HG02981 (cell line): ENCODE results near the gene FBRSL1.

ENCODE experiments used
- ATAC-seq: cut with Tn5 transposase; IDR thresholded peaks from one replicate; pipeline ENCODE4 v1.9.1; 2021; ENCODE audit warnings: mild to moderate bottlenecking, moderate library complexity; ENCODE audit not compliant: unreplicated experiment

Gene FBRSL1

GRCh38 chr12:132508860-132509732 lies 19.1 kb downstream of the FBRSL1 start:
- ATAC-seq = no peak

GRCh38 chr12:132510111-132510724 lies 20.3 kb downstream of the FBRSL1 start:
- no peak for ATAC-seq

- ATAC-seq = no peak
Observed at GRCh38 chr12:132510746-132511477, 21.0 kb downstream of the FBRSL1 start.

GRCh38 chr12:132511516-132512196 lies 21.7 kb downstream of the FBRSL1 start:
- no peak for ATAC-seq

GRCh38 chr12:132512197-132513069 lies 22.5 kb downstream of the FBRSL1 start:
- ATAC-seq = no peak

GRCh38 chr12:132513070-132513398 lies 23.1 kb downstream of the FBRSL1 start:
- ATAC-seq = no peak

GRCh38 chr12:132513458-132514135 lies 23.6 kb downstream of the FBRSL1 start:
- ATAC-seq = no peak

GRCh38 chr12:132514216-132514820 lies 24.4 kb downstream of the FBRSL1 start:
- no peak for ATAC-seq

GRCh38 chr12:132514838-132515237 lies 24.9 kb downstream of the FBRSL1 start:
- no peak for ATAC-seq

- no peak for ATAC-seq
Observed at GRCh38 chr12:132516095-132517012, 26.4 kb downstream of the FBRSL1 start.

GRCh38 chr12:132517013-132517739 lies 27.2 kb downstream of the FBRSL1 start:
- no peak for ATAC-seq

GRCh38 chr12:132517740-132518100 lies 27.8 kb downstream of the FBRSL1 start:
- ATAC-seq = no peak

- no peak for ATAC-seq
Observed at GRCh38 chr12:132518354-132518992, 28.5 kb downstream of the FBRSL1 start.

GRCh38 chr12:132520421-132521199 lies 30.7 kb downstream of the FBRSL1 start:
- no peak for ATAC-seq

- ATAC-seq = no peak
Observed at GRCh38 chr12:132521200-132521580, 31.2 kb downstream of the FBRSL1 start.

- no peak for ATAC-seq
Observed at GRCh38 chr12:132521712-132522292, 31.9 kb downstream of the FBRSL1 start.
